B cell (primary cell): ENCODE data around the gene ATP5F1E. TPM values are rescaled to one million over a fixed set of nuclear protein-coding genes. Genes with fewer than 3 reads are reported as not detected.
A peak's percentile ranks its signal among the peaks of the same experiment; 100 is the strongest.

ENCODE experiments used
- ATAC-seq: fragments of 200-7000 bp; cut with Tn5 transposase; one replicate; pipeline ENCODE4 v1.10.0; 2021; ENCODE audit warnings: low read depth, mild to moderate bottlenecking, moderate number of reproducible peaks, moderate library complexity
- CTCF ChIA-PET: fragments of 350-600 bp; sonication (Branson Sonifier 250); formaldehyde crosslinking; loops from one replicate; lab custom pipeline; 2021; ENCODE audit warnings: antibody characterized with exemption, inconsistent platforms; lab: Charles Lee
- POLR2A ChIA-PET: fragments of 350-600 bp; sonication (Branson Sonifier 250); formaldehyde crosslinking; loops from one replicate; lab custom pipeline; 2021; ENCODE audit warnings: antibody characterized with exemption; lab: Charles Lee
- DNase-seq: peaks from one replicate; pipeline ENCODE4 v3.0.0; 2013
- H2AFZ ChIP-seq: 2 replicates; pipeline ENCODE4 v1.6.1; 2012; ENCODE audit warnings: mild to moderate bottlenecking, low read depth, low read length; ENCODE audit not compliant: insufficient read depth, poor library complexity, severe bottlenecking
- H3K27ac ChIP-seq, 2 donors: 1 replicate in 1 of 2; 2 replicates in 1 of 2; pipeline ENCODE4 v1.5.1; 2012 to 2013; ENCODE audit warnings: low read length in 2 of 2, mild to moderate bottlenecking in 2 of 2, moderate library complexity in 1 of 2
- H3K27me3 ChIP-seq, 4 experiments: fragments of 200-600 bp in 1 of 4; sonication (generic) in 1 of 4; replicated peaks in 1 of 4; 1 replicate in 2 of 4; 2 replicates in 2 of 4; pipeline versions ENCODE4 v1.6.1 to v1.7.0; 2013 to 2016; ENCODE audit warnings: low read length in 3 of 4, mild to moderate bottlenecking in 2 of 4, mixed read lengths in 1 of 4, moderate library complexity in 1 of 4; ENCODE audit not compliant: insufficient read depth in 4 of 4, control insufficient read depth in 3 of 4; ENCODE audit errors: control extremely low read depth in 1 of 4
- H3K36me3 ChIP-seq, 2 experiments: replicated peaks in 1 of 2; 1 replicate in 1 of 2; 2 replicates in 1 of 2; pipeline versions ENCODE4 v1.6.1 to v1.7.1; 2013; ENCODE audit warnings: low read length in 1 of 2; ENCODE audit not compliant: insufficient read depth in 2 of 2, control insufficient read depth in 1 of 2; ENCODE audit errors: control extremely low read depth in 1 of 2, extremely low read depth in 1 of 2
- H3K4me1 ChIP-seq, 2 donors: fragments of 200-600 bp in 1 of 2; sonication (generic) in 1 of 2; 1 replicate in 1 of 2; 2 replicates in 1 of 2; pipeline versions ENCODE4 v1.5.1 to v1.6.1; 2013 to 2017; ENCODE audit warnings: low read length in 2 of 2; ENCODE audit not compliant: control insufficient read depth in 2 of 2, insufficient read depth in 2 of 2
- H3K4me2 ChIP-seq: replicated peaks from 2 replicates; pipeline ENCODE3; 2012; ENCODE audit warnings: mild to moderate bottlenecking, low read depth, low read length; ENCODE audit not compliant: poor library complexity, severe bottlenecking
- H3K4me3 ChIP-seq, 5 experiments: fragments of 200-600 bp in 1 of 5; sonication (generic) in 1 of 5; 1 replicate in 3 of 5; 2 replicates in 2 of 5; pipeline versions ENCODE4 v1.5.1 to v1.7.0; 2011 to 2016; ENCODE audit warnings: low read length in 4 of 5, mild to moderate bottlenecking in 4 of 5, low read depth in 2 of 5, control low read depth in 1 of 5, moderate library complexity in 1 of 5; ENCODE audit not compliant: insufficient read depth in 1 of 5; ENCODE audit errors: control extremely low read depth in 1 of 5, extremely low read depth in 1 of 5
- H3K79me2 ChIP-seq: fragments of 200-600 bp; sonication (generic); one replicate; pipeline ENCODE4 v1.6.0; 2016; ENCODE audit warnings: low read length; ENCODE audit not compliant: control insufficient read depth, insufficient read depth
- H3K9ac ChIP-seq: fragments of 200-600 bp; sonication (generic); 2 replicates; pipeline ENCODE4 v1.6.1; 2017; ENCODE audit warnings: mild to moderate bottlenecking, low read length, moderate library complexity
- H3K9me3 ChIP-seq, 3 donors: one replicate each; pipeline versions ENCODE4 v1.6.1 to v1.7.1; 2013; ENCODE audit warnings: low read length in 2 of 3; ENCODE audit not compliant: control insufficient read depth in 2 of 3, insufficient read depth in 1 of 3; ENCODE audit errors: control extremely low read depth in 1 of 3
- H4K20me1 ChIP-seq: 2 replicates; pipeline ENCODE4 v1.6.0; 2012; ENCODE audit warnings: mild to moderate bottlenecking, low read length; ENCODE audit not compliant: insufficient read depth, control insufficient read depth, poor library complexity, severe bottlenecking
- H3K27ac Mint-ChIP-seq: one replicate; pipeline ENCODE4 v1.8.0; 2021; ENCODE audit warnings: mixed read lengths
- H3K27me3 Mint-ChIP-seq: one replicate; pipeline ENCODE4 v1.8.0; 2021; ENCODE audit warnings: mixed read lengths
- H3K4me1 Mint-ChIP-seq: one replicate; pipeline ENCODE4 v1.8.0; 2021; ENCODE audit warnings: mixed read lengths
- H3K4me3 Mint-ChIP-seq: one replicate; pipeline ENCODE4 v1.8.0; 2021; ENCODE audit warnings: mixed read lengths
- H3K9me3 Mint-ChIP-seq: one replicate; pipeline ENCODE4 v1.8.0; 2022; ENCODE audit warnings: mixed read lengths; ENCODE audit not compliant: insufficient read depth
- EZH2 ChIP-seq: IDR thresholded peaks from 2 replicates; pipeline ENCODE4 v1.6.1; 2012; ENCODE audit warnings: borderline replicate concordance, low read depth, mild to moderate bottlenecking, moderate library complexity, low read length; ENCODE audit not compliant: insufficient read depth, poor library complexity, severe bottlenecking
- WGBS: methylation state at CpG from one replicate; pipeline ENCODE4 v1.1.5; 2013; ENCODE audit warnings: missing lambda C conversion rate; ENCODE audit not compliant: insufficient coverage; 5-methylcytosine and 5-hydroxymethylcytosine counted together
- intact Hi-C: fragments of 100-400 bp; cut with micrococcal nuclease; formaldehyde crosslinking; loops from one replicate; pipeline ENCODE4 v1.10.0; 2022
- polyA plus RNA-seq: library from polyadenylated mRNA; depleted of rRNA; stranded (reverse); fragments of >200 nt; gene quantifications from 2 replicates; pipeline ENCODE4 v1.2.3, GENCODE V29; 2012
- total RNA-seq, 2 donors: library from RNA; stranded (reverse); fragments of 120-200 nt in 1 of 2; gene quantifications; 1 replicate in 1 of 2; 2 replicates in 1 of 2; pipeline versions ENCODE4 v1.2.3 to v1.2.4, GENCODE V29; 2013 to 2022
- TF ChIP-seq, protein P1 (sequence below): fragments of 200-600 bp; IDR thresholded peaks from one replicate; pipeline ENCODE4 v1.8.0; 2022; ENCODE audit warnings: antibody characterized with exemption, mild to moderate bottlenecking

The ATP5F1E gene
- total and polyA plus RNA-seq, 2 donors (not counting 1 experiment from before 2014, with no cell fraction given): 22.2 to 55.0 TPM

DNA sequence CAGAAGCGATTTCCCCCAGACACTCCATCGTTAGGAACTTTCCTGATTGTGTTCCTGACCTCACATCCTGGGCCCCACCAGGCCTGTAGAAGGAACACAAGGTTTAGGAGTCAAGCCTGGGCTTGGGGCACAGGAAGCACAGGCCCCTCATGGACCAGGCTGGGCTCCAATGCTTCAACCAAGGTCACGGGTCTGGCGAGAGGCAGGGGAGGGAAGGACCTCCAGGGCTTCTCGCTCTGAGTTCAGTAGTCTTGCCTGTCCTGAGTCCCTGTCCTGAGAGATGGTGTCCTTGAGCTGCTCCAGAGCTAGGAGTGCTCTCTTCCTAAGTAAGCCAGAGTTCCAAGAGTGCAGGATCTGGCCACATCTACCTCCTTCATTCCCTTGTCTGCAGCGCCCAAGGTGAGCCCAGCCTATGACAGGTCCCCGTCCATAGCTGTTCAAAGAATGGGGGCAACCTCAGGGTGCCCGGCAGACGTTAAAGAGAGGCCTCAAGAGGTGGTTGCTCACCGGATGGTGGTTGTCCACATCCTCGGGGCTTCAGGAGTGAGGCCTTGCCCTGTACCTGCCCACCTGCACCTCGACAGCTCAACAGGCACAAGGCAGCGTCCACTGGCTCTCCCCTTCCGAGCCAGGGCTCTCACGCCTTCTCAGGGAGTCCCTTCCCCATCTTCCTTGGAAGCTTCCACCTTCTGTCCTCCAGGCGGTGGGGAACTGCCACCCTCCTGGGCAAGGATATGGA lies 14.5 kb downstream of the ATP5F1E start:
- WGBS: 83% methylated on average over 14 of the region's 16 CpGs
- Histone ChIP-seq H3K9me3 (no peaks in the 10 kb centered on the region), H4K20me1 (no peaks in the 10 kb centered on the region), H3K27me3 (no peaks in the 10 kb centered on the region), H3K9ac (no peak overlapping the region), H3K79me2 (peaks cover 37% of the 10 kb centered on the region), H3K4me3 (no peak overlapping the region), H3K4me2 (peak overlapping the region; percentile 54), H3K27ac (peak overlapping the region; percentile 14 to 35), H3K36me3 (peaks cover 0 to 4% of the 10 kb centered on the region in 2 experiments), H2AFZ (peak overlapping the region; percentile 3), H3K4me1 (peaks cover 20 to 24% of the 10 kb centered on the region in 2 donors)
- DNase-seq: no peak
- TF ChIP-seq, protein P1, sequence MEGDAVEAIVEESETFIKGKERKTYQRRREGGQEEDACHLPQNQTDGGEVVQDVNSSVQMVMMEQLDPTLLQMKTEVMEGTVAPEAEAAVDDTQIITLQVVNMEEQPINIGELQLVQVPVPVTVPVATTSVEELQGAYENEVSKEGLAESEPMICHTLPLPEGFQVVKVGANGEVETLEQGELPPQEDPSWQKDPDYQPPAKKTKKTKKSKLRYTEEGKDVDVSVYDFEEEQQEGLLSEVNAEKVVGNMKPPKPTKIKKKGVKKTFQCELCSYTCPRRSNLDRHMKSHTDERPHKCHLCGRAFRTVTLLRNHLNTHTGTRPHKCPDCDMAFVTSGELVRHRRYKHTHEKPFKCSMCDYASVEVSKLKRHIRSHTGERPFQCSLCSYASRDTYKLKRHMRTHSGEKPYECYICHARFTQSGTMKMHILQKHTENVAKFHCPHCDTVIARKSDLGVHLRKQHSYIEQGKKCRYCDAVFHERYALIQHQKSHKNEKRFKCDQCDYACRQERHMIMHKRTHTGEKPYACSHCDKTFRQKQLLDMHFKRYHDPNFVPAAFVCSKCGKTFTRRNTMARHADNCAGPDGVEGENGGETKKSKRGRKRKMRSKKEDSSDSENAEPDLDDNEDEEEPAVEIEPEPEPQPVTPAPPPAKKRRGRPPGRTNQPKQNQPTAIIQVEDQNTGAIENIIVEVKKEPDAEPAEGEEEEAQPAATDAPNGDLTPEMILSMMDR: no peak
- no peak for TF ChIP-seq EZH2
- ChIA-PET POLR2A (interaction anchor here (0.5 to 2.3 kb wide), 3 partner anchors 9 to 36 kb away, joined by 3 to 10 read pairs (median 8); partner anchors contain the start of gene ATP5F1E), CTCF (interaction anchor here (0.7 to 1.2 kb wide), 2 partner anchors 10 to 15 kb away, joined by 3 read pairs; partner anchors contain the start of gene ATP5F1E)
- Mint-ChIP-seq H3K9me3 (no peaks in the 10 kb centered on the region), H3K4me3 (peak overlapping the region; percentile 76), H3K27me3 (no peaks in the 10 kb centered on the region), H3K27ac (peak overlapping the region; percentile 86), H3K4me1 (peaks cover 35% of the 10 kb centered on the region)
- intact Hi-C loops: loop anchor here (2.0 kb wide), 1 partner anchor 15 kb away; the partner anchor contains the start of gene ATP5F1E
- no peak for ATAC-seq
